Cardiac muscle cell (in vitro differentiated cells and primary cell): Measurements from ENCODE around the gene ZDBF2. TPM values are rescaled to one million over a fixed set of nuclear protein-coding genes. Genes with fewer than 3 reads are reported as not detected.
"Not testable (repeated sequence)": the region's sequence is repeated elsewhere in the genome, so short reads cannot be mapped to it uniquely, and the experiment has no call there.

Experiments
- DNase-seq, 2 donors: peaks; one replicate each; pipeline versions ENCODE4 v3.0.0 to v3.0.0-alpha.2; 2010 to 2017; ENCODE audit warnings: low read depth in 1 of 2, low spot score in 1 of 2
- H3K27ac ChIP-seq: fragments of 200-600 bp; sonication (generic); 2 replicates; pipeline ENCODE4 v1.5.1; 2016
- H3K27me3 ChIP-seq: fragments of 200-600 bp; sonication (generic); 2 replicates; pipeline ENCODE4 v1.6.0; 2016; ENCODE audit warnings: control low read depth
- H3K36me3 ChIP-seq: fragments of 200-600 bp; sonication (generic); 2 replicates; pipeline ENCODE4 v1.5.1; 2016; ENCODE audit warnings: control low read depth
- H3K4me1 ChIP-seq: fragments of 200-600 bp; sonication (generic); 2 replicates; pipeline ENCODE4 v1.8.1; 2017; ENCODE audit warnings: low read depth, mild to moderate bottlenecking, mixed run types
- H3K4me3 ChIP-seq: fragments of 200-600 bp; sonication (generic); 2 replicates; pipeline ENCODE4 v1.5.1; 2016; ENCODE audit warnings: mild to moderate bottlenecking
- H3K9me3 ChIP-seq: fragments of 200-600 bp; sonication (generic); 2 replicates; pipeline ENCODE4 v1.5.1; 2017; ENCODE audit warnings: low read depth, mild to moderate bottlenecking, control low read depth
- polyA plus RNA-seq: library from polyadenylated mRNA; unstranded; fragments of >200 nt; fragmentation: Nextera tagmentation; extraction: Ambion mirVana; gene quantifications from 2 replicates; pipeline ENCODE4 v1.2.1, GENCODE V29; 2016
- total RNA-seq: library from RNA; depleted of rRNA; stranded (reverse); fragments of >200 nt; gene quantifications from 2 replicates; pipeline ENCODE4 v1.2.3, GENCODE V29; 2016
- TF ChIP-seq, protein P1 (sequence below): IDR thresholded peaks from 2 replicates; pipeline ENCODE4 v1.5.1; 2012; ENCODE audit warnings: low read depth, mild to moderate bottlenecking, low read length

ZDBF2 gene
- total and polyA plus RNA-seq, 2 experiments from 2014 or later: 4.3 to 34.6 TPM

DNA sequence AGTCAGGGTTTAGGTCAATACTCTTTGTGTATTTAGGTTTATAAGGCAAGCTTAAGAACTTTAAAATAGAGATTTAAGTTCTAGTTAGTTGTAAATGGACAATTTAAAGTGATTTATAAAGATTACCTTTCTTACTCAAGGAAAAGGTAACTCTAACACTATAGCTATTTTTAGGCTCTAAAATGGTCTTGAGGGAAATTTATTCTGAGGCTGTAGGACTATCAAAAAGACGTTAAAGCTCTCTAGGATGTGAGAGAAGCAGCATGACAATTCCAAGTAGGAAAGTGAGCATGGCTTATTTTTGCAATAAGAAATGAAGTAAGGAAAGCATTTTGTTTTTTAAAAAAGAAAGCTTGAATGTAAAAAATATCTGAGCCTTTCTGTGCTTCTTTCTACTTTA, 78.1 kb downstream of the ZDBF2 start:
- TF ChIP-seq, protein P1, sequence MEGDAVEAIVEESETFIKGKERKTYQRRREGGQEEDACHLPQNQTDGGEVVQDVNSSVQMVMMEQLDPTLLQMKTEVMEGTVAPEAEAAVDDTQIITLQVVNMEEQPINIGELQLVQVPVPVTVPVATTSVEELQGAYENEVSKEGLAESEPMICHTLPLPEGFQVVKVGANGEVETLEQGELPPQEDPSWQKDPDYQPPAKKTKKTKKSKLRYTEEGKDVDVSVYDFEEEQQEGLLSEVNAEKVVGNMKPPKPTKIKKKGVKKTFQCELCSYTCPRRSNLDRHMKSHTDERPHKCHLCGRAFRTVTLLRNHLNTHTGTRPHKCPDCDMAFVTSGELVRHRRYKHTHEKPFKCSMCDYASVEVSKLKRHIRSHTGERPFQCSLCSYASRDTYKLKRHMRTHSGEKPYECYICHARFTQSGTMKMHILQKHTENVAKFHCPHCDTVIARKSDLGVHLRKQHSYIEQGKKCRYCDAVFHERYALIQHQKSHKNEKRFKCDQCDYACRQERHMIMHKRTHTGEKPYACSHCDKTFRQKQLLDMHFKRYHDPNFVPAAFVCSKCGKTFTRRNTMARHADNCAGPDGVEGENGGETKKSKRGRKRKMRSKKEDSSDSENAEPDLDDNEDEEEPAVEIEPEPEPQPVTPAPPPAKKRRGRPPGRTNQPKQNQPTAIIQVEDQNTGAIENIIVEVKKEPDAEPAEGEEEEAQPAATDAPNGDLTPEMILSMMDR: no peak

GRCh38 chr2:206353685-206354084, 79.2 kb downstream of the ZDBF2 start:
- H3K4me1 ChIP-seq: no peaks in the 10 kb centered on the region
- no peak overlapping the region for H3K27ac ChIP-seq
- H3K4me3 ChIP-seq: no peak overlapping the region
- no peaks in the 10 kb centered on the region for H3K36me3 ChIP-seq
- no peak for DNase-seq
- TF ChIP-seq, protein P1: no peak
- H3K9me3 ChIP-seq: no peaks in the 10 kb centered on the region
- H3K27me3 ChIP-seq: no peaks in the 10 kb centered on the region

More for the DNA sequence above, 78.1 kb downstream of the ZDBF2 start:
- H3K4me3 ChIP-seq: no peak overlapping the region
- no peak overlapping the region for H3K27ac ChIP-seq
- no peaks in the 10 kb centered on the region for H3K36me3 ChIP-seq
- H3K9me3 ChIP-seq: no peaks in the 10 kb centered on the region
- no peaks in the 10 kb centered on the region for H3K4me1 ChIP-seq
- H3K27me3 ChIP-seq: no peaks in the 10 kb centered on the region
- DNase-seq: no peak

DNA sequence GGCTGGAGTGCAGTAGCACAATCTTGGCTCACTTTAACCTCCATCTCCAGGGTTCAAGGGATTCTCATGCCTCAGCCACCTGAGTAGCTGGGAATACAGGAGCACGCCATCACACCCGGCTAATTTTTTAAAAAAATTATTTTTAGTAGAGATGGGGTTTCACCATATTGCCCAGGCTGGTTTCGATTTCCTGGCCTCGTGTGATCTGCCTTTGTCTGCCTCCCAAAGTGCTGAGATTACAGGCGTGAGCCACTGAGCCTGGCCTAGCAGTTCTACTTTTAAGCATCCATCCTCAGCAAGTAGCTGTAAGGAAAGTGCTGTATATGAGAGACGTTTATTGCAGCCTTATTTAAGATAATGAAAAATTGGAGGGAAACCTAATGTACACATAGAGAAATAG, 79.7 kb downstream of the ZDBF2 start:
- Histone ChIP-seq H3K9me3 (no peaks in the 10 kb centered on the region), H3K36me3 (no peaks in the 10 kb centered on the region), H3K27me3 (no peaks in the 10 kb centered on the region), H3K27ac (no peak overlapping the region), H3K4me1 (no peaks in the 10 kb centered on the region), H3K4me3 (no peak overlapping the region)
- no peak for DNase-seq
- TF ChIP-seq, protein P1: no peak

- DNase-seq, H3K4me3 ChIP-seq, H3K4me1 ChIP-seq, H3K27me3 ChIP-seq, H3K9me3 ChIP-seq, H3K36me3 ChIP-seq, H3K27ac ChIP-seq: not testable (repeated sequence)
These were observed 82.4 kb downstream of the ZDBF2 start for GRCh38 chr2:206356840-206357239.

GRCh38 chr2:206360840-206361239, 86.4 kb downstream of the ZDBF2 start:
- not testable (repeated sequence) for H3K4me1 ChIP-seq, DNase-seq

DNA sequence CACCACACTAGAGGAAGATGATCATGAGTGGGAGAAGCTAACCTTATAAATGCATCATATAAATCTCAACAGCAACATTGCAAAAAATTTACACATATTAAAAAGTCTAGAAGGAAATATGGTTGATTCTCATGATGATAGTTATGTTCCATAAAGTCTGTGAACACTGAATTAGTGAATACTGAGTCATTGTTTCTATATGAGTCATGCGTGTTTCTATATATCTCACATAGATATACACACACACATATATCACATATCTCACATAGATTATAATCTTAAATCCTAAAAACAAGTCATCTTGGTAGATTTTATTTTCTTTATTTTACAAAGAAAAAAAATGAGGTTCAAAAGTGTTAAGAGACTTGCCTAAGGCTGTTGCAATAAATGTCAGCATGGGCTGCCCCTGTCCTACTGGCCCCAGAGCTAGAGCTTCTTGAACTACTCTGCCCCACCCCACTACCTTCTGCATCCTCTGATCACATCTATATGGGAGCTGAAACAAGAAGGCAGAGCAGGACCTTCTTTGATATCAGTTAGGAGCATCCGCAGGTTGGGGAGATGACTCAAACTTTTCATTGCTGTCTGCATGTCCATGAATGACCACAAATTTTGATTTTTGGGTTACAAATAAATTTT, 87.1 kb downstream of the ZDBF2 start:
- H3K4me3 ChIP-seq: no peak overlapping the region
- H3K36me3 ChIP-seq: no peaks in the 10 kb centered on the region
- no peaks in the 10 kb centered on the region for H3K4me1 ChIP-seq
- no peaks in the 10 kb centered on the region for H3K9me3 ChIP-seq
- no peak for DNase-seq
- no peak overlapping the region for H3K27ac ChIP-seq
- TF ChIP-seq, protein P1: no peak
- no peaks in the 10 kb centered on the region for H3K27me3 ChIP-seq

More at GRCh38 chr2:206360840-206361239, 86.4 kb downstream of the ZDBF2 start:
- not testable (repeated sequence) for H3K27me3 ChIP-seq, H3K4me3 ChIP-seq, H3K27ac ChIP-seq, H3K9me3 ChIP-seq, H3K36me3 ChIP-seq

Other genes with a start within 250 kb of the ZDBF2 start
- gene INO80D, start 188.5 kb upstream of the ZDBF2 start, total RNA-seq: 3.7 and 6.1 TPM in 2 replicates
- 2.7 and 7.3 TPM in 2 replicates for gene INO80D, start 188.5 kb upstream of the ZDBF2 start, polyA plus RNA-seq
- 145 and 191 TPM in 2 replicates for gene NDUFS1, start 115.2 kb upstream of the ZDBF2 start, total RNA-seq
- gene NDUFS1, start 115.2 kb upstream of the ZDBF2 start, polyA plus RNA-seq: 86.8 and 113 TPM in 2 replicates
- gene EEF1B2, start 114.8 kb upstream of the ZDBF2 start, total RNA-seq: 390 and 474 TPM in 2 replicates
- gene EEF1B2, start 114.8 kb upstream of the ZDBF2 start, polyA plus RNA-seq: 337 and 414 TPM in 2 replicates
- 9.3 and 11.3 TPM in 2 replicates for gene ADAM23, start 168.9 kb downstream of the ZDBF2 start, total RNA-seq
- 13.1 and 15.8 TPM in 2 replicates for gene ADAM23, start 168.9 kb downstream of the ZDBF2 start, polyA plus RNA-seq